Left ventricle myocardium superior (tissue), 1 donor: Measurements from ENCODE around the gene ATXN3L. TPM values are rescaled to one million over a fixed set of nuclear protein-coding genes. Genes with fewer than 3 reads are reported as not detected.
"Not testable (repeated sequence)": the region's sequence is repeated elsewhere in the genome, so short reads cannot be mapped to it uniquely, and the experiment has no call there.

Source experiments
- ATAC-seq: fragments of 200-7000 bp; cut with Tn5 transposase; one replicate; pipeline ENCODE4 v1.9.1; 2020; ENCODE audit warnings: mild to moderate bottlenecking, moderate library complexity
- DNase-seq: peaks from one replicate; pipeline ENCODE4 v3.0.0-alpha.2; 2020
- intact Hi-C: fragments of 100-400 bp; cut with micrococcal nuclease; formaldehyde crosslinking; loops from one replicate; pipeline ENCODE4 v1.11.0; 2022
- total RNA-seq: library from RNA; stranded (reverse); fragmentation: NEBNext Ultra II Directional; extraction: Animal tissue kit (Norgen Biotek cat#: 25700); gene quantifications from one replicate; pipeline ENCODE4 v1.2.1, GENCODE V29; 2021
- donor health status: DM: no; HTN: yes; CAD: no; lungs with severe emphysema.

The ATXN3L gene
- total RNA-seq, 1 donor from 2014 or later = not detected

DNA sequence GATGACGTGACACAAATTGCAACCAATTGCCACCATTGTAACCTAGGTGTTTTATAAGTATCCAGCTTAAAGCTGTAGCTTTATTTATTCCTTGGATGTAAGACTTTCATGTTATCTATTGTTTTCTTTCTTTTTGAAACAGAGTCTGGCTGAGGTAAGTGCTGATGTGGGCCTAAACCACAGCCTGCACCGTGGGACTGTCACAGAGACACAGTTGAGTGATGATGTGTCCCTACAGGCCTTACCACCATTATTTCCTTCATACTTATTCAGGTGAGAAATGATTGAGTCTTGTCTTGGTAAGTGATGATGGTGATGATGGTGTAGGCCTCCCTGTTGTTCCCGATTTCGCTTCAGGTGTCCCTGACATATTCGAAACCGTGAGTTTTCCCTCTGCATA is 8.3 kb downstream of the ATXN3L start:
- intact Hi-C loops = no loop called here
- no peak for DNase-seq
- no peak for ATAC-seq

DNA sequence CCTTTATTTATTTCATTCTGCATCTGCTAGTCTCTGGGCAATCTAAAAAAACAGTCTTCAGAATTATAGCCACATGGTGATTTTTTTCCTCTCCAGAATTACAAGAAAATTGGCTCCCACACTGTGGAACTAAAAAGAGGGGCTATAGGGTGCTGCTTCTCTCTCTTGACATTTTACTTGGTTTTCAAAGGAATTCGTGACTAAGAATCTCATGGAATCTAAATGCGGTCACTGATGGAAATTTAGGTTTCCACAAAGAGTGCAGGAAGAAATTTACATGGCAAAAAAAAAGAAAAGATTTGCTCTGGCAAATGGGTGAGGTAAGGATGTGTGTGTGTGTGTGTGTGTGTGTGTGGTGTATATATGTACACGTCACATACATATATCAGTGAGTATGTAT is 10.2 kb downstream of the ATXN3L start:
- ATAC-seq (no peak), DNase-seq (no peak)
- intact Hi-C loops = no loop called here

DNA sequence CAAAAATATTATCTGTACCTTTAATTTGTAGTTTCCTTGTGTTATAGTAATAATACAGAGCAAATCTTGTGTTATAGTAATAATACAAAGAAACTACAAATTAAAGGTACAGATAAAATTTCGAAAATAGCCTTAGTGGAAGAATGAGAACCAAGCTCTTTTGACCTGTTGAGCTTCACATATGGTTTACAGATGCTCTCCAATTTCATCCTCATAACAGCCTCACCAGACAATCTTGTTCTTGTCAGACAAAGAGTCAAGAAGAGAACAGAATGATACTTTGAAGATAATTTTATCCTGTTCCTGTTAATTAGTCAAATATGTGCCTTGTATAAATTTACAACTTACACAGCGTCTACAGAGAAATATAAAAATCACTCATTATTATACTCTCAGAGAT is 12.8 kb downstream of the ATXN3L start:
- intact Hi-C loops = no loop called here
- ATAC-seq (no peak), DNase-seq (no peak)

DNA sequence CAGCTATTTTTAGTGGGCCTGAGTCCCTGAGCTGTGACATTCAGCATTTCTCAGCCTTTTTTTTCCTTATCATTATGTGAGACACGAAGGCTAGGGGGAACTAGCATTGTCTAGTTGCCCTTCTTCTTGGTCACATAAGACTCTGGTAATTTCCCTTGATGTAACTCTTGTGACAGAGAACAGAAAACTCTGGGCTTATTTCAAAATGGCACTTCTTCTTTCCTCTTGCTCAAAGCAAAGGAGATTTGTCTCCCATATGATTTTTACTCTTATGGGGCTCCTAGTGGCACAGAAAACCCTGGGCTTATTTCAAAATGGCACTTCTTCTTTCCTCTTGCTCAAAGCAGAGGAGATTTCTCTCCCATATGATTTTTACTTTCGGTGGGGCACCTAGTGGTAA is 14.7 kb downstream of the ATXN3L start:
- no peak for DNase-seq
- intact Hi-C loops = no loop called here
- no peak for ATAC-seq

DNA sequence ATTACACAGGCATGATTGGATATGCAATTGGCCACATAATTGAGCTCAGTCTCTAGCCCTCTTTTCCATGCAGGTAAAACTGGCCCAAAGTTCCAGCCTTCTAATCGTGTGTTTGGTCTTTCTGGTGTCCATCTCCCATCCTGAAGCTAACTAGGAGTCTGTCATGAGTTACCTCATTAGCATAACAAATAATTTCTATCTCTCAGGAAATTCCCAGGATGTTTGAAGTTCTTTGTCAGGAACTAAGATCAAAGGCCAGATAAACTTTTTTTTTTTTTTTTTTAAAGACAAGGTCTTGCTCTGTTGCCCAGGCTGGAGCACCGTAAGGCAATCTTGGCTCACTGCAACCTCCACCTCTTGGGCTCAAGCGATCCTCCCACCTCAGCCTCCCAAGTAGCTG is 15.8 kb downstream of the ATXN3L start:
- intact Hi-C loops = no loop called here
- no peak for ATAC-seq

DNA sequence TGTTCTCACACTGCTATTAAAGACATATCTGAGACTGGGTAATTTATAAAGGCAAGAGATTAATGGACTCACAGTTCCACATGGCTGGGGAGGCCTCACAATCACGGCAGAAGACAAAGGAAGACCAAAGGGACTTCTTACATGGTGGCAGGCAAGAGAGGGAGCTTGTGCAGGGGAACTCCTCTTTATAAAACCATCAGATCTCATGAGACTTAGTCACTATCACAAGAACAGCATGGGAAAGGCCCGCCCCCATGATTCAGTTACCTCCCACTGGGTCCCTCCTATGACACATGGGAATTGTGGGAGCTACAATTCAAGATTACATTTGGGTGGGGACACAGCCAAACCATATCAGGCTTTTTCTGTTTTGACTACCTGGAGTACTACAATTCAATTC is 16.6 kb downstream of the ATXN3L start:
- DNase-seq, ATAC-seq, intact Hi-C loops: not testable (repeated sequence)

More for the DNA sequence above, 15.8 kb downstream of the ATXN3L start:
- no peak for DNase-seq

DNA sequence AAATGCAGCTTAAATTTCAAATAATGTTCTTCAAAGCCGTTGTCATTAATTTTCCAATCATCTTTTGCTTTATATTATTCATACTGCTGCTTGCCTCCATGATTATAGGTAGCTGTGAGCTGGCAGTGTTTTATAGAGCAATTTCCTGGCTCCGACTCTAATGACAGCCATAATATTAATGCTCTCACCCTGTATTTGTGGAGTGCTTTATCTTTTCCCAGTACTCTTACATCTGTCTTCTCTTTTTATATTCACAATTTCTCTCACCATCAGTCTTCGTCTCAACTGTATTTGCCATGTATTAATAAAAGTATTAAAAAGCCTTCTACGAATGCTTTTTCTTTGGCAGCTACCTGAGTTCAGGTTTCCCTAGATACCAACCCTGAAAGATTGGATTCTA is 21.0 kb downstream of the ATXN3L start:
- DNase-seq (no peak), ATAC-seq (no peak)
- intact Hi-C loops = no loop called here

DNA sequence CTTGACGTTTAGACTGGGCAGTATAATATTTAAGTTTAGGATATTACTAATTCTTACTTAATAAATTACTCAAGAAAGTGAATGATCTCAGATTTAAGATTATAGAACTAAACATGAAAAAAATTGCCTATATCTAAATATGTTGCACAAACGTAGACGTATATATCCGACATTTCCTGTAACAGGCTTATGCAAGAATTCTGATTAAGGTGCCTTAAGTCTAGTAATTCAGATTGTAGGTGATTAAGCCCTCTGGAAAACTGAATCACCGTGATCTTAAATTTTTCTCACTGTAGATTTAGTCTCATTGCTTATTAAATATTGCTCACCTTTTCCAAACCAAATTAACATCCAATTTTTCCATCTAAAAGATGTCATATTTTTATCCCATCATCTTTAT is 24.0 kb downstream of the ATXN3L start:
- ATAC-seq (no peak), DNase-seq (no peak)
- intact Hi-C loops = no loop called here

DNA sequence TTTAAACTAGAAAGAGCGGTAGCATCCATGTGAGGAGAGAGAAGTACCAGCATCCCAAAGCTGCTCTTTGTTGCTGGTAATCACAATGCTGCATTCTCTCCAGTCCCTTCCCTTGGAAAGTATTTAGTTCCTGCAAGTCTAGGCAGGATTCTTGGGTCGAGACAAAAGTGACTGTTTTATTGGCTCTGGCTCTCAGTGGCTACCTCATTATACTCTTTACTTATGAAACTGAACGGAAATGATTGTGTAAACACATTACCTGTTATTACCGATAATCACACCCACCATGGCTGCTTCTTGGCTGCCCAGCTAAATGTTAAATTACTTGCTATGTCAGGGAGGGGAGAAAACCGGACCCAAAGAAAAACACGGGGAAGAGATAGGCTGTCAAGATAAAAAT is 26.2 kb downstream of the ATXN3L start:
- no peak for DNase-seq
- intact Hi-C loops = no loop called here
- no peak for ATAC-seq

DNA sequence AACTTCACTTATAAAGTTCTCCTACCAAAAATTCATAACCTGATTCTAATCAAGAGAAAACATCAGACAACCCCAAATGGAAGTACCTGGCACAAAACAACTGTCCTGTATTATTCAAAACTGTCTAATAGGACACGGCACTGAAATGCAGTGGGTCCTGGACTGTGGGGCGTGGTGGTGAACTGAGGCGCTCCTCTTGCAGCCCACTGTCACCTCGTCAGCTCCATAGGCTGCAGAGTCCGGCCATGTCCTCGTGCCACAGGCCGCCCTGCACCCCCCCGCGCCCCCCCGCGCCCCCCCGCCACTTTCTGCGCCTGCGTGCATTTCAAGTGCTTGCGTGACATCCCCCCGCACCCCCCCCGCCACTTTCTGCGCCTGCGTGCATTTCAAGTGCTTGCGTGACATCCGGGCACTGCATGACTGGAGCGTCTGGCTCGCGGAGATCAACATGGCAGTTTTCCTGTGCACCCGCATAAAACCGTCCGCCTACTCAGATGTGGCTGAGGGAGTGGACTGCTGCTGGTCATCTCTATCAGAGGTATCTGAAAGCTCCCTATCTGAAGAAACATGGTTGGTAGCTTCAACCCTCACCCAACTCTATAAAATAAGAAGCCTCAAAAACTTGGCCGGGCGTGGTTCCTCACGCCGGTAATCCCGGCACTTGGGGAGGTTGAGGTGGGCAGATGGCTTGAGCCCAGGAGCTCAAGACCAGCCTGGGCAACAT is 28.8 kb downstream of the ATXN3L start:
- no peak for ATAC-seq
- no peak for DNase-seq
- intact Hi-C loops = no loop called here

DNA sequence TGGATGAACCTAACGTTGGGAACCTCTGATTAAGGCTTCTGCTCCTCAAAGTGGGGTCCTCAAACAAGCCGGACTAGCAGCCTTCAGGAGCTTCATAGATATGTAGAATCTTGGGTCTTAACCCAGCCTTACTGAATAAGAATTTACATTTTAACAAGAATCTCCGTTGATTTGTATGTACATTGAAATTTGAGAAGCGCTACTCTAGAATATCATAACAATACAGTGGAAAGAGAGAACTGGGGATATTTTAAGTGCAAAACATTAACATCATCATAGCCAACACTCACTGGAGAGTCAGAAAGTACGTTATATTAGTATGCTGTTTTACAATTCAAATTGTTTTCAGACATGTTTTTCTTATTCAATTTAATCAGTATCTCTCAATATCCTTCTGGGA is 31.2 kb downstream of the ATXN3L start:
- intact Hi-C loops = no loop called here

DNA sequence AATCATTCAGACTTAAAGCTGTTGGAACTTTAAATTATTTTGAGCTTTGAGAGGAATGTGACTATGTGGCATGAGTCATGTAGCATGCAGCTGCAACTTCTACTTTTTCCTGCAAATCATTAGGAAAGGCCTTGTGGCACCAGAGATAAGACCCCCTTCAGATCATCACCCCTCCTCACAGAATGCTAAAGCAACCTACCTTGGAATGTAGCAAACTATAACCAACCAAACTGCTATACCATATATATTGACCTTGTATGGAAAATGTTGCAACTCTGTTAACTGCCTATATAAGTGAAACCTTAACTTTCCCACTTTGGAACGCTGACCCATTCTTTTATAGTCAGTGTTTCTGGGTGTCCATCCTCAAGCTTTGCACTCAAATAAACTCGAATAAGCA is 32.0 kb downstream of the ATXN3L start:
- DNase-seq (no peak), ATAC-seq (no peak)
- intact Hi-C loops = no loop called here

More for the DNA sequence above, 31.2 kb downstream of the ATXN3L start:
- DNase-seq (no peak), ATAC-seq (no peak)

DNA sequence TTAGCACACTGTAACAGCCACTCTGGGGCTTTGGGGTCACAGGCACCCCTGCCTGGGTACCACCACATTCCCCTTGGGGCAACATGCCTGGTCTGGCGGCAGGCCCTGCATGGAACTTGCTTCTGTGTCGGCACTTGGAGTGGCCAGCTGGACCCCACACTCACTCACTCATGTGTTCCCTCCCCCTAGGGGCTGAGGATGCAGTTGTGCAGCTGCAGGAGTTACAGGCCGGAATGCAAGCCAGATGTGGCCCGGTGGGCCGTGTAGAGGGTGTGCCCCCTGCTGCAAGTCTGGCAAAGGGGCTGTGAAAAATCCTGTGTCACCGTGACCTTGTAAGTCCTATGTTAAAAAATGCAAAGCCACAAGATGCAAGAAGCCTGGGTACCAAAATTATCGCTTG is 34.2 kb downstream of the ATXN3L start:
- intact Hi-C loops = no loop called here
- ATAC-seq = no peak
- no peak for DNase-seq

DNA sequence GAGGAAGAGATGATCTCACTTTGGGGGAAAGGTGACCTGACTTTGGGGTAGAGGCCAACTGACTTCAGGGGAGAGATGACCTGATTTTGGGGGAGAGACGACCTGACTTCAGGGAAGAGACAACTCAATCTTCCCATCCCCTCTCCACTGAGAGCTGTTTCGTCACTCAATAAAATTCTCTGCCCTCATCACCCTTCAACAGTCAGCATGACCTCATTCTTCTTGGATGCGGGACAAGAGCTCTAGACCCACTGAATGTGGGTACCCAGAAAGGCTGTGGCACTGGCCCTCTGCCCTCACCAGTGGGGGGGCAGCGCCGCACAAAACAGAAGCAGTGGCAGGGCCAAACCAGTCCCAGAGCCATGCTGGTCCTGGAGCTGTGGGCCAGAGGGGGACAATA is 34.6 kb downstream of the ATXN3L start:
- no peak for ATAC-seq
- intact Hi-C loops = no loop called here
- no peak for DNase-seq

DNA sequence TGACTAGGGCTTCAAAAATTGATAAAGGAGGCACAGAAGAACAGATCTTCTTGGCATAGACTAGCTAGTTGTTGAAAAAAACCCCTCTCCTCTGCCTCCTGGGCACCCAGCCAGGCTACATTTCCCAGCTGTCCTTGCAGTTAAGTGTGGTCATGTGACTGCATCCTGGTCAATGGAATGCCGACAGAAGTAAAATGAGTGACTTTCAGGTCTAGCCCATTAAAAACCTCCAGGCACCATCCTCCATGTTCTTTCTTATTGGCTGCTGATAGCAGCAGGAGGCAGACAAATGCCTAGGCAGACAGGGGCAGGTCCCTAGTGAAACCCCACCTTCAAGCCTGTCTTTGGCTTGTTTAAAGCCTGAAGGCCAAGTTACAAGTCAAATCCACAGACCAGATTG is 35.3 kb downstream of the ATXN3L start:
- ATAC-seq = no peak
- DNase-seq = no peak
- intact Hi-C loops = no loop called here

DNA sequence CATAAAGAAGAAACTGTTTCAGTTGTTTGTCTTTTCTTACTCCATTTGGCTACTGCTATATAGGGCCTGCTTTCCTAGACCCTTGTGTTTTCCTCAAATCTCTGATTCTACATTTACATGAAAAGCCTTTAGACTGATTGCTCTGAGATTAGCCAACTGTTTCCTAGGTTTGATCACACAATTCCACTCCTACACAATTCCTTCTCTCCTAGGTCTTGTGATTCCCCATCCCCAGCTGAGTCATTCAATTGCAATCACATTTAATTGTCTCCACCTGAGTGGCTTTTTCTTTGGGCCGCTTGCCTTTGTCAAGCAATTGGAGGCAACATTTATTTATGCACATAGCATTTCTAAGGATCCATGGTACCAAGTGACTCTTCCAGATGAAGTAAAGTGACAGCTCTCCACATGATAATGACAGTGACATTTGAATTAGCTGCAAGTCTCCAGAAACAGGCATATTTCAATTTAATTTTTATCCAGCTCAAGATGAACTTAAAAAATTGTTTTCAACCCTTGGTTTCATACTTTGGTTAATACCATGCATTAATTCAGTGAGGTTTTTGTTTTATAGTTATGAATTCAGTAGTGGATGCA is 35.8 kb downstream of the ATXN3L start:
- ATAC-seq = no peak
- intact Hi-C loops = no loop called here
- DNase-seq = no peak

DNA sequence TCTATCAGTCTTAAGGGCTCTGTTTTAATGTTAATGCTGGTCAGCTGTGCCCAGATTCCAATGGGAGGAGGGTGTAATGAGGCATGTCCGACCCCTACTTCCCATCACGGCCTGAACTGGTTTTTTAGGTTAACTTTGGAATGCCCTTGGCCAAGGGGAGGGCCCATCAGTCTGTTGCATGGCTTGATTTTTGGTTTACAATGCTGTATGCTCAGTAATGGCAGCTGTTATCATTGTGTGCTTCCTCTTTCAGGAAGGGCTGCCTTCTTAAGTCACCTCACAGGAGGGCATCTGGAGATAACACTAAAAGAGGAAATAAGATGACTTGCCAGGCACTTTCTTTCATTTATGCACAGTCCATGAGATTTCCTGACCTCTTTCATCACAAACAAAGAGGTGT is 36.3 kb downstream of the ATXN3L start:
- no peak for ATAC-seq
- DNase-seq = no peak
- intact Hi-C loops = no loop called here

DNA sequence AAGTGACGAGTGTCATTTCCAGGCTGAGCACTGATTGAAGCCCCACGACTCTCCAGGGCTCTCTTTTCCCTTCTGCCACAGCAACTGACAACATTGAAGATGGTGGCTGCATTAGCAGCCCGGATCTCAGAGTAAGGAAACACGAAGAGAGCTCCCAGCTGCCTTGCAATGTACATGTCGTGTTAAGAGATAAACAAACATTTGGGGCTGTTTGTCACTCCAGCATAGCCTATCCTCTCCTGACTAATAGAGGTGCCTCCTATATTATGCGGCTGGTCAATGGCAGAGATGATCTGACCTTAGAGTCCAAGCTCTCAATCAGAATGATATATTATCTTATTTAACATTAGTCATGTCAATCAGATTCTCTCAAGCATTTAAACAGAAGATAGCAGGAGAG is 38.6 kb downstream of the ATXN3L start:
- intact Hi-C loops = no loop called here
- DNase-seq (no peak), ATAC-seq (no peak)

DNA sequence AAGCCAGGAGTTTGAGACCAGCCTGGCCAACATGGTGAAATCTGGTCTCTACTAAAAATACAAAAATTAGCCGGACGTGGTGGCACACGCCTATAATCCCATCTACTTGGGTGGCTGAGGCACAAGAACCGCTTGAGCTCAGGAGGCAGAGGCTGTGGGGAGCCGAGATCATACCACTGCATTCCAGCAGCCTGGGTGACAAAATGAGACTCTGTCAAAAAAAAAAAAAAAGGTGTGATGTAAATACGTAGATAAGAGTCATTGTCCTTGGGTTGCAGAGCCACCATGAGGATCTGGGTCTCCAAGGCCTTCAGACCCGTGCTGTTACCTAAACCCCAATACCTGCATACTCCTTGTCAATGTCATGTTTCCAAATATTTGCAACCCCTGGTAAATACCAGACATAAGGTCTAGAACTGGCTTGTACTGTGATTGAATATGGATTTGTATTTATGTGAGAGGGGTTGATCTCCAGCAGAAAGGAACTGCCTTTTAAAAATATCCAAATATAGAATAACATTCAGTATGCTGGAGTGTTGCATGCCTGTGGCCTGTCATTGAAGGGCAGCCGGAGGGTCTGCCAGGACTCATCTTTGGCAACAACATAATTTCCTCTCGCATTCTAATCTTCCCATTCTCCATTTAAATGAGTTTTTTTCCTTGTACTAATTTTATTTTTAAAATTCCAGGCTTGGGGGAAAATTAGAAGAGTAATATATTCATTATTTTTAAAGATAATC is 40.4 kb downstream of the ATXN3L start:
- intact Hi-C loops = no loop called here
- ATAC-seq (no peak), DNase-seq (no peak)

DNA sequence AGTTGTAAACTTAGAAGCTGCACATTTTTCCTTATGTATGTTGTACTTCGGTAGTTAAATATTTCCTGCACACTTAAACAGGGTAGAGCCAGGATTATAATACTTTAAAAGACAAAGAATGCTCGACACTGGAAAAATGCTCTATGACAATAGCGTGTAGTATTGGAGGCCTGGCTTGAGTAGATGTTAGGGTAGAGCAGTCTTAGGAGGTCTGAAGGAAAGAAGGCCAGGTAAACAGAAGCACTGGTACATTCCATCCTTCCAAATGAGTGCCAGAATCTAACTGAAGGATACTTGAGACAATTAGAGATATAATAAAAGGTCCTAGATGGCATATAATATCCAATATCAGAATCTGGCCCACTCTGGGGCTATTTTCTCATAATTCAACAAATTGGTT is 42.3 kb downstream of the ATXN3L start:
- intact Hi-C loops = no loop called here
- no peak for ATAC-seq
- DNase-seq = no peak

DNA sequence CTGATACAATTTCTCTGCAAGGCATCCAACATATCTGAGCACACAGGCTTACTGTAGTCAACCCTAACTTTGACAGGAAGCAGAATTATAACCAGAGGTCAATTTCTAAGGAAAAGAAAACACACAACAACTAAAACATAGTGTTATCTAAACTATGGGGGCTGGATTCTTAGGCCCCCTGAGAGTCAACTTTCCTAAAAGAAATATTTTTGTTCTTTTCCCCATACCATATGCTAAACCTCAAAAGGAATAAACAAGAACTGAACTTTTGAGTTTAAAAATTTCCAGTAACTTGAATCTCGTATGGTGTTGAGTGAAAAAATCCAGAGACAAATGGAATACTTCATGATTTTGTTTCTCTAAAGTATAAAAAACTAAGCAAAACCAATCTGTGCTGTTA is 42.9 kb downstream of the ATXN3L start:
- ATAC-seq (no peak), DNase-seq (no peak)
- intact Hi-C loops = no loop called here
